Neutrophil (primary cell): ENCODE data around the gene EDEM1.
"Not testable (repeated sequence)": the region's sequence is repeated elsewhere in the genome, so short reads cannot be mapped to it uniquely, and the experiment has no call there.

Experiments used
- H3K27ac ChIP-seq: fragments of 200-600 bp; sonication (generic); 2 replicates; pipeline ENCODE4 v1.5.1; 2016; ENCODE audit warnings: mild to moderate bottlenecking, moderate library complexity
- H3K27me3 ChIP-seq: fragments of 200-600 bp; sonication (generic); 2 replicates; pipeline ENCODE4 v1.6.0; 2016; ENCODE audit warnings: mild to moderate bottlenecking
- H3K36me3 ChIP-seq: fragments of 200-600 bp; sonication (generic); 2 replicates; pipeline ENCODE4 v1.5.1; 2017
- H3K4me1 ChIP-seq, 2 experiments: fragments of 200-600 bp in 1 of 2; sonication (generic) in 1 of 2; 1 replicate in 1 of 2; 2 replicates in 1 of 2; pipeline versions ENCODE4 v1.5.1 to v1.6.1; 2013 to 2016; ENCODE audit warnings: low read depth in 1 of 2, low read length in 1 of 2, mild to moderate bottlenecking in 1 of 2, moderate library complexity in 1 of 2; ENCODE audit not compliant: control insufficient read depth in 1 of 2, insufficient read depth in 1 of 2
- H3K4me3 ChIP-seq, 2 experiments: fragments of 200-600 bp in 1 of 2; sonication (generic) in 1 of 2; 1 replicate in 1 of 2; 2 replicates in 1 of 2; pipeline ENCODE4 v1.5.1; 2013 to 2016; ENCODE audit warnings: low read depth in 1 of 2, low read length in 1 of 2, mild to moderate bottlenecking in 1 of 2, moderate library complexity in 1 of 2
- H3K9me3 ChIP-seq: fragments of 200-600 bp; sonication (generic); 2 replicates; pipeline ENCODE4 v1.5.1; 2016
- TF ChIP-seq, protein P1 (sequence below): fragments of 200-600 bp; sonication (generic); IDR thresholded peaks from 2 replicates; pipeline ENCODE4 v1.5.1; 2016; ENCODE audit warnings: antibody characterized with exemption

EDEM1 gene

DNA sequence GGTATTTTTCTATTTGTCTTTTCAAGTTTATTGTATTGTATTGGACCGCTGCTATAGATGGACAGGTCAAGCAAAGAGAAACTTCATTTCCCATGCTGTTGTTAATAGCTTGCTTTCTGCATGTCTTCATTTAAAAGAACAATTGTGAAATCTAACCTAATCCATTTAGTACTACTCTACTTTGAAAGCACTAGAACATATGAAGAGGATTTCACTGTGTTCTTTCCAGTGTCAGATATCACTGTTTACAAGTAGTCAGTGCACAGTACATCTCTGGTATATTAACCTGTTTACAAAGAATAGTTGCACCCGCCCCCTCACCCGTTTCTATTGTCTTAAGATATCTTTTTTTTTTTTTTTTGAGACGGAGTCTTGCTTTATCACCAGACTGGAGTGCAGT is 21.8 kb upstream of the EDEM1 start:
- TF ChIP-seq, protein P1, sequence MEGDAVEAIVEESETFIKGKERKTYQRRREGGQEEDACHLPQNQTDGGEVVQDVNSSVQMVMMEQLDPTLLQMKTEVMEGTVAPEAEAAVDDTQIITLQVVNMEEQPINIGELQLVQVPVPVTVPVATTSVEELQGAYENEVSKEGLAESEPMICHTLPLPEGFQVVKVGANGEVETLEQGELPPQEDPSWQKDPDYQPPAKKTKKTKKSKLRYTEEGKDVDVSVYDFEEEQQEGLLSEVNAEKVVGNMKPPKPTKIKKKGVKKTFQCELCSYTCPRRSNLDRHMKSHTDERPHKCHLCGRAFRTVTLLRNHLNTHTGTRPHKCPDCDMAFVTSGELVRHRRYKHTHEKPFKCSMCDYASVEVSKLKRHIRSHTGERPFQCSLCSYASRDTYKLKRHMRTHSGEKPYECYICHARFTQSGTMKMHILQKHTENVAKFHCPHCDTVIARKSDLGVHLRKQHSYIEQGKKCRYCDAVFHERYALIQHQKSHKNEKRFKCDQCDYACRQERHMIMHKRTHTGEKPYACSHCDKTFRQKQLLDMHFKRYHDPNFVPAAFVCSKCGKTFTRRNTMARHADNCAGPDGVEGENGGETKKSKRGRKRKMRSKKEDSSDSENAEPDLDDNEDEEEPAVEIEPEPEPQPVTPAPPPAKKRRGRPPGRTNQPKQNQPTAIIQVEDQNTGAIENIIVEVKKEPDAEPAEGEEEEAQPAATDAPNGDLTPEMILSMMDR = no peak

DNA sequence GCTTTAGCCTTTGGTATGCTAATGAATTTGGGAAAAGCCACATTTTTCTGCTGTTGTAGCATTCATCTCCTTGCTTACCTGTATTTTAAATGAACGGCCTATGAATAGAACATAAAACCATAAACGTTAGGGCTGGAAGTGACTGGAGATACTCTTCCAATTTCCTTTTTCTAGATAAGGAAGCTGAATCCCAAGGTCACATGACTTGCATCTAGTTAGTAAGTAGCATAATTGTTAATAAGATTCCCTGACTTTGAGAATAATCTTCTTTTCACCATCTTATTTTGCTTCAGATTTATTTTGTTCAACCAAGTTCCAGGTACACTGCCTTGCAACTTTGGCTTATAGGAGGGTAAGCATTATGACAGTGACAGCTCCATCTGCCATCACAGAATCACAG is 20.7 kb upstream of the EDEM1 start:
- Histone ChIP-seq H3K36me3 (peaks cover 9% of the 10 kb centered on the region), H3K4me1 (peaks cover 17 to 45% of the 10 kb centered on the region in 2 experiments), H3K4me3 (no peak overlapping the region), H3K9me3 (no peaks in the 10 kb centered on the region), H3K27ac (peak overlapping the region; percentile 54), H3K27me3 (no peaks in the 10 kb centered on the region)
- TF ChIP-seq, protein P1 = no peak

More for the DNA sequence above, 21.8 kb upstream of the EDEM1 start:
- H3K4me3 ChIP-seq = no peak overlapping the region
- H3K27ac ChIP-seq = peak overlapping the region; percentile 32
- no peaks in the 10 kb centered on the region for H3K9me3 ChIP-seq
- H3K36me3 ChIP-seq = no peaks in the 10 kb centered on the region
- no peaks in the 10 kb centered on the region for H3K27me3 ChIP-seq
- peaks cover 20 to 56% of the 10 kb centered on the region in 2 experiments for H3K4me1 ChIP-seq

DNA sequence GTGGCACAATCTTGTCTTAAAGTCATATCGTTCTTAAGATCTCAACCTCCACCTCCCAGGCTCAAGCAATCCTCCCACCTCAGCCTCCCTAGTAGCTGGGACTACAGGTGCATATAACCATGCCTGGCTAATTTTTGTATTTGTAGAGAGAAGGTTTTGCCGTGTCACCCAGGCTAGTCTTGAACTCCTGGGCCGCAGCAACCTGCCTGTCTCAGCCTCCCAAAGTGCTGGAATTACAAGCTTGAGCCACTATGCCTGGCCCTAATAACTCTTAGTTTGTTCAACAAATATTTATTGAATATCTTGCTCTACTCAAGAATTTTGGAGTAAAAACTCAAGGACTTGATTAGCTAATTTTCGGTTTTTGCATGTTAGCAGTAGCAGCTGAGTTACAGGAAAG is 19.4 kb upstream of the EDEM1 start:
- no peaks in the 10 kb centered on the region for H3K9me3 ChIP-seq
- H3K27me3 ChIP-seq = no peaks in the 10 kb centered on the region
- no peak overlapping the region for H3K4me3 ChIP-seq
- TF ChIP-seq, protein P1 = no peak
- H3K4me1 ChIP-seq = peaks cover 17 to 43% of the 10 kb centered on the region in 2 experiments
- peak overlapping the region; percentile 54 for H3K27ac ChIP-seq
- peaks cover 22% of the 10 kb centered on the region for H3K36me3 ChIP-seq

DNA sequence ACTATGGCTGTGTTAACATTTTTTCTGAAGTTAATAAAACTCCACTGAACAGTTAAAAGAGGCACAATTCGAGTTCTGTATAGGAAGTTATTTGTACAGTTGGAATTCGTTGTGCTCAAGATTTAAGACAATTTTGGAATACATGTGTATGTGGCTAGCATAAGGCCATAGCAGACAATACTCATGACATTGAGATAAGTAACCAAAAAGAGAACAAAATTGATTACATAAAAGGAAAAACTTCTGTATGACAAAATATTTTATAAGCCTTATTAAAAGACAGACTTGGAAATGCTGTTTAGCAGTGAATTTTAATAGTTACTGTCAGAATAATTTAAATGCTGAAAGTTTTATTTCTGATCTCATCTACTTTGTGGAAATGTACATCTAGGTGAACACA is 17.7 kb upstream of the EDEM1 start:
- no peaks in the 10 kb centered on the region for H3K9me3 ChIP-seq
- H3K27me3 ChIP-seq = no peaks in the 10 kb centered on the region
- H3K4me3 ChIP-seq = no peak overlapping the region
- H3K27ac ChIP-seq = peak overlapping the region; percentile 12
- peaks cover 17 to 41% of the 10 kb centered on the region in 2 experiments for H3K4me1 ChIP-seq
- TF ChIP-seq, protein P1 = no peak
- peaks cover 34% of the 10 kb centered on the region for H3K36me3 ChIP-seq

DNA sequence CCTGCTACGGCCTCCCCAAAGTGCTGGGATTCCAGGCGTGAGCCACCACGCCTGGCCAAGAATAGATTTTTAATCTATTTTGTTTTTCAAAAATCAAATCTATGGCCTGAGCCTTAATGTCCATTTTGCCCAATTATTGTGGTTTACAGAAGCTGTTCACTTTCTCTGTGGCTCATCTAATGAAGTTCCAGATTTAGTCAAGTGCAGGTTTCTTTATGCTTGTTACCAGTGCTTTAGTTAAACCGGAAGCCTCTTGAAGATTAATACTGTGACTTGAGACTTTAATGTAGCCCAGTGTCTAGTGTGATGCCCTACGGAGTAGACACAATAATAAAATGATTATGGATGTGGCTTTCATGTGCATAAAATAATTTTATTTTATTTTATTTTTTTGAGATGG is 16.5 kb upstream of the EDEM1 start:
- Histone ChIP-seq H3K4me1 (peaks cover 12 to 30% of the 10 kb centered on the region in 2 experiments), H3K36me3 (peaks cover 46% of the 10 kb centered on the region), H3K27me3 (no peaks in the 10 kb centered on the region), H3K9me3 (no peaks in the 10 kb centered on the region), H3K27ac (no peak overlapping the region), H3K4me3 (no peak overlapping the region)
- TF ChIP-seq, protein P1 = no peak

DNA sequence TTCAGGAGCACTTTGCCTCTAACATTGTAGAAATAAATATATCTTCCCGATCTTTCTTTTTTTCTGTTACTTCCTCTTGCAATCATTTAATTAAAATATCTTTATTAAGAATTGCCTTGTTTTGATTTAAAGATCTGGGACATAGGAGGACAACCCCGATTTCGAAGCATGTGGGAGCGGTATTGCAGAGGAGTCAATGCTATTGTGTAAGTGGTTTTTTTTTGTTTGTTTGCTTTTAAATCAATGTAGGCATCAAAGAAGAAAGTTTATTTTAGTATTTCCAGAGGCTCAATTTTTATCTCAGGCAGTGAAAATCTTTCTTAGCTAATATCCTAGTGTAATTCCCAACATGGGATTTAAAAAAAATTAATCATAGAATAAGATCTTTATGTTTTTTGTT is 15.5 kb upstream of the EDEM1 start:
- Histone ChIP-seq H3K9me3 (no peaks in the 10 kb centered on the region), H3K36me3 (peaks cover 56% of the 10 kb centered on the region), H3K4me3 (no peak overlapping the region), H3K27ac (no peak overlapping the region), H3K4me1 (peaks cover 12 to 19% of the 10 kb centered on the region in 2 experiments), H3K27me3 (no peaks in the 10 kb centered on the region)
- TF ChIP-seq, protein P1 = no peak

DNA sequence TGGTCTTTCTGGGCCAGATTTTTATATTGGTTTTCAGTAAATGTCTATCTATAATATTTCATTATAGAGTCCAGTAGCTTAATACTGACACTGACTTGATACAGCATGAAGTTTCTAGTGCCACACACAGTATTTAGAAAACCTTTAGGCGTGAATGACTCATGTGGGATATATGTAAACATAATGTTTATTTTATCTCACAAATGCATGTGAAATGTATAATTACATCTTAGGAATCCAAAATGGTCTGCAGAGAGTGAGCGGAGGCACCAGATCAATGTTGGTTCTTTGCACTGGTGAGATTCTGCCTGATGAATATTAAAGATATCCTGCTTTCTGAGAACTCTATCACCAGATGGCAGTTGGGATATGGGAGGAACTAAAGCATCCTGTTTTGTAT is 8.5 kb upstream of the EDEM1 start:
- H3K4me1 ChIP-seq = peaks cover 25 to 26% of the 10 kb centered on the region in 2 experiments
- H3K4me3 ChIP-seq = not testable (repeated sequence)

More for the DNA sequence above, 8.5 kb upstream of the EDEM1 start:
- peaks cover 64% of the 10 kb centered on the region for H3K36me3 ChIP-seq
- not testable (repeated sequence) for H3K9me3 ChIP-seq, H3K27ac ChIP-seq, H3K27me3 ChIP-seq
